Coronary artery (tissue), 2 donors: ENCODE measurements around the gene TAF6.

Source experiments
- DNase-seq: peaks from one replicate; pipeline ENCODE4 v3.0.0-alpha.2; 2017; ENCODE audit warnings: low spot score
- H3K27ac ChIP-seq, 2 donors: fragments of 200-600 bp; sonication (generic); one replicate each; pipeline ENCODE4 v1.5.1; 2016 to 2019
- H3K4me3 ChIP-seq: fragments of 200-600 bp; sonication (generic); 2 replicates; pipeline ENCODE4 v1.5.1; 2016; ENCODE audit warnings: mild to moderate bottlenecking, moderate library complexity
- TF ChIP-seq, protein P1 (sequence below): fragments of 200-600 bp; sonication (generic); IDR thresholded peaks from one replicate; pipeline ENCODE4 v1.5.1; 2019; ENCODE audit warnings: antibody characterized with exemption

TAF6 gene

DNA sequence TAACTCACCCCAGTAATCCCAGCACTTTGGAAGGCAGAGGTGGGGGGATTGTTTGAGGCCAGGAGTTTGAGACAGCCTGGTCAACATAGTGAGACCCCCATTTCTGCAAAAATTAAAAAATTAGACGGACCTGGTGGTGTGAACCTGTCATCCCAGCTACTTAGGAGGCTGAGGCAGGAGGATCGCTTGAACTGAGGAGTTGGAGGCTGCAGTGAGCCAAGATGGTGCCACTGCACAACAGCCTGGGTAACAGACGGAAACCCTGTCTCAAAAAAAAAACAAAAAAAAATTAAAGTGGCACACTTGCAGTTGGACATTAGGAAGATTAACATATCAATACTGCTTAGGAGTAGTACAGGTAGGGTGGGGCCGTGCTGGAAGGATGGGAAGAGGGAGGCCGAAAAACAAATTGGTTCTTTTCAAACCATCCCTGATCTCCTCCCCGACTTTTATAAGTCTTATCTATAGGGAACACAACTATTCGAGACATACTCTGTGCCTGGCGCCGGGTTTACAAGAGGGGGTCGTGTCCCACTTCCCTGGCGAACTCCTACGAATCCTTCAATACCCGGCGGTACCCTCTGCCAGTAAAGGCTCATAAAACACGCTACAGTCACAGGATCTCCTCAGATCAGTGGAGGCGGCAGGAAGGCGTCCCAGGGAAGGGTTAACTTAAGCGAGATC, 628 bp downstream of the TAF6 start:
- H3K27ac ChIP-seq: peak overlapping the region; percentile 85 to 91
- no peak for DNase-seq
- TF ChIP-seq, protein P1, sequence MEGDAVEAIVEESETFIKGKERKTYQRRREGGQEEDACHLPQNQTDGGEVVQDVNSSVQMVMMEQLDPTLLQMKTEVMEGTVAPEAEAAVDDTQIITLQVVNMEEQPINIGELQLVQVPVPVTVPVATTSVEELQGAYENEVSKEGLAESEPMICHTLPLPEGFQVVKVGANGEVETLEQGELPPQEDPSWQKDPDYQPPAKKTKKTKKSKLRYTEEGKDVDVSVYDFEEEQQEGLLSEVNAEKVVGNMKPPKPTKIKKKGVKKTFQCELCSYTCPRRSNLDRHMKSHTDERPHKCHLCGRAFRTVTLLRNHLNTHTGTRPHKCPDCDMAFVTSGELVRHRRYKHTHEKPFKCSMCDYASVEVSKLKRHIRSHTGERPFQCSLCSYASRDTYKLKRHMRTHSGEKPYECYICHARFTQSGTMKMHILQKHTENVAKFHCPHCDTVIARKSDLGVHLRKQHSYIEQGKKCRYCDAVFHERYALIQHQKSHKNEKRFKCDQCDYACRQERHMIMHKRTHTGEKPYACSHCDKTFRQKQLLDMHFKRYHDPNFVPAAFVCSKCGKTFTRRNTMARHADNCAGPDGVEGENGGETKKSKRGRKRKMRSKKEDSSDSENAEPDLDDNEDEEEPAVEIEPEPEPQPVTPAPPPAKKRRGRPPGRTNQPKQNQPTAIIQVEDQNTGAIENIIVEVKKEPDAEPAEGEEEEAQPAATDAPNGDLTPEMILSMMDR: no peak
- H3K4me3 ChIP-seq: peak overlapping the region; percentile 98

DNA sequence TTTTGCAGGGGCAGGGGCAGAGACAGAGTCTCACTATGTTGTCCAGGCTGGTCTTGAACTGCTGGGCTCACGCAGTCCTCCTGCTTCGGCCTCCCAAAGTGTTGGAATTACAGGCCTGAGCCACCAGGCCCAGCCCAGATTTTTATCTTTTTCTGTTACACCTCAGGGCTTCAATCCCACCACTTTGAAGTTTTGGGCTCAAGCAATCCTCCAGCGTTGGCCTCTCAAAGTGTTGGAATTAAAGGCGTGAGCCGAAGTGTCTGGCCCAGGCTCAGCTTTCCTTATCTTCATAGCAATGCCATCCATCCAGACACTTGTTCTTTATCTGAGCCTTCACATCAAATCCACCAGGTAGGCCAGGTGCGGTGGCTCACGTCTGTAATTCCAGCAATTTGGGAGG, 4.1 kb downstream of the TAF6 start:
- TF ChIP-seq, protein P1: no peak
- Histone ChIP-seq H3K27ac (no peak overlapping the region), H3K4me3 (no peak overlapping the region)
- DNase-seq: no peak

DNA sequence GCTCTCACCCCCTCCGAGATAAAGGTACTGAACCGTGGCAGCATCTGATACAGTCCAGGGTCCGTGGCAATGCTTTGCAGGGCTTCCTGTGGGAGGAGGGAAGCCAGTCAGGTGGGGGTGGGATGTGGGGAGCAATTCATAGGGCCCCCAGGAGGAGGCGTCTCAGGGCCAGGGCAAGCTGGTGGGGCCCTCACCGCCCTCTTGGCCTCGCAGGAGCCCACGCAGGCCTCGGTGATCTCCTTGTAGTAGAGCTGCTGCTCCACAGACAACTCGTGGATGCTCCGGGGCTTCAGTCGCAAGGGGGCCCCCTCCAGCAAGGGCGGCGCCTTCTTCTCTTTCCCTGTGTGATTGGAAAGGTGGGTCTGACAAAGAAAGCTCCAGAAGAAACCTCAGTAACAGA, 7.2 kb downstream of the TAF6 start:
- no peak for DNase-seq
- no peak overlapping the region for H3K4me3 ChIP-seq
- TF ChIP-seq, protein P1: no peak
- no peak overlapping the region for H3K27ac ChIP-seq

- no peak for DNase-seq
- no peak overlapping the region for H3K27ac ChIP-seq
- H3K4me3 ChIP-seq: no peak overlapping the region
- TF ChIP-seq, protein P1: no peak
Measured at GRCh38 chr7:100111156-100111555, 8.0 kb downstream of the TAF6 start.

- TF ChIP-seq, protein P1: no peak
- H3K27ac ChIP-seq: no peak overlapping the region
- DNase-seq: no peak
- H3K4me3 ChIP-seq: no peak overlapping the region
Measured at GRCh38 chr7:100109521-100110163, 9.5 kb downstream of the TAF6 start.

DNA sequence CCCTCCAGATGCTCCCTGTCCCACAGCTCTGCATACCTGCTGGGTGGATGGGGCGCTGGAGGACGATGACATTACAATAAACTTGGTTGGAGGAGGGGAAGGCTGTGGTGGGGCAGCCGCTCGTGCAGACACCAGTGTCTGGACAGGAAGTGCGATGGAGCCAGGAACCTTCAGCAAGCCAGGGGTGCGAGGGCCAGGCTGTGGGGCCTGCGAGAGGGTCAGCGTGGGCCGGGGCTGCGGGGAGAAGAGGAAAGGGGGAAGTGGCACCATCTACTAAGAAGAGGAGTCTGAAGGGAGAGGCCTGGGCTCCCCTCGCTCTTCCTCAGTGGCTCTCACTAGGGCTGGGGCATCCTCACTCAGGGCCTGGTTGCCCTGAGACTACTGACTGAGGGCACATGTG, 11.3 kb downstream of the TAF6 start:
- TF ChIP-seq, protein P1: no peak
- H3K4me3 ChIP-seq: no peak overlapping the region
- no peak overlapping the region for H3K27ac ChIP-seq
- no peak for DNase-seq

DNA sequence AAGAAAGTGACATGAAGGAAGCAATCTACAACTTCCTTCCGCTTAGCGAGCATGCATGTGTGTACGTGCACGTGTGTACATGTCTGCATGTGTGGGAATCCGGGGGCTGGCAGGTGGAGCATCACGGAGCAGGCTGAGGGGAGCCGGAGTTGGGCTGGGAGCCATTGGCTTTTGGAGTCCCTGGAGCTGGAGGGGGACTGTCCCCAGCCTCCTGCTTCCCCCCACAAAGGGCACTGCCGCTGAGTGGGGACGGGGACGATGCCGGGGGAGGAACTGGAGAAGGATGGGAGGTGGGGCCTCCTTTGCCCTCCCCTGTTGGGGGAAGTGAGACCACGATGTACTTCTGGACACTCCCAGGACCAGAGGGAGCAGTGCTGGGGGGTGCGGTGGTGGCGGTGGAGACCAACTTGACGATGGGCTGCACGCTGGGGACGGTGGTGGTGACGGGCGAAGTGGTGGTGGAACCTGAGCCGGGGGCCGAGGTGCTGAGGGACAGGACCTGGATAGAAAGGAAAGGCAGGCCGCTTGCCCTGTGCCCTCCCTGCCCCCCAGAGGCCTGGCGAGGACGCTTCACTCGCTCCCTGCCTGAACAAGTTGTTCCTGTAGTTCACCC, 11.9 kb downstream of the TAF6 start:
- H3K27ac ChIP-seq: no peak overlapping the region
- DNase-seq: no peak
- TF ChIP-seq, protein P1: no peak
- no peak overlapping the region for H3K4me3 ChIP-seq
